Activated CD4-positive, alpha-beta T cell treated with anti-CD3 and anti-CD28 coated beads, Interleukin-2, amount 10 ng/mL, durations not matched to agents 7 days and 5 days (primary cell): ENCODE measurements around the gene HOXA3. TPM values are rescaled to one million over a fixed set of nuclear protein-coding genes. Genes with fewer than 3 reads are reported as not detected.

Experiments used
- CTCF ChIA-PET: fragments of 350-600 bp; sonication (Branson Sonifier 250); formaldehyde crosslinking; loops from one replicate; lab custom pipeline; 2021; ENCODE audit warnings: antibody characterized with exemption; lab: Charles Lee
- POLR2A ChIA-PET: fragments of 350-600 bp; sonication (Branson Sonifier 250); formaldehyde crosslinking; loops from one replicate; lab custom pipeline; 2021; ENCODE audit warnings: antibody characterized with exemption; lab: Charles Lee
- DNase-seq: peaks from one replicate; pipeline ENCODE4 v3.0.0-alpha.2; 2020
- H3K27ac Mint-ChIP-seq: one replicate; pipeline ENCODE4 v1.8.0; 2021; ENCODE audit warnings: mild to moderate bottlenecking, moderate library complexity, mixed read lengths
- H3K27me3 Mint-ChIP-seq: one replicate; pipeline ENCODE4 v1.8.0; 2021; ENCODE audit warnings: mixed read lengths
- H3K36me3 Mint-ChIP-seq: one replicate; pipeline ENCODE4 v1.8.0; 2021; ENCODE audit warnings: low read depth, mixed read lengths
- H3K4me1 Mint-ChIP-seq: one replicate; pipeline ENCODE4 v1.8.0; 2021; ENCODE audit warnings: mixed read lengths
- H3K4me3 Mint-ChIP-seq: one replicate; pipeline ENCODE4 v1.8.0; 2021; ENCODE audit warnings: mild to moderate bottlenecking, moderate library complexity, mixed read lengths
- H3K9me3 Mint-ChIP-seq: one replicate; pipeline ENCODE4 v1.8.0; 2021; ENCODE audit warnings: mixed read lengths
- total RNA-seq, 2 experiments: library from RNA; stranded (reverse); gene quantifications; one replicate each; pipeline ENCODE4 v1.2.3, GENCODE V29; 2021

HOXA3 gene
- total RNA-seq, result not detected

DNA sequence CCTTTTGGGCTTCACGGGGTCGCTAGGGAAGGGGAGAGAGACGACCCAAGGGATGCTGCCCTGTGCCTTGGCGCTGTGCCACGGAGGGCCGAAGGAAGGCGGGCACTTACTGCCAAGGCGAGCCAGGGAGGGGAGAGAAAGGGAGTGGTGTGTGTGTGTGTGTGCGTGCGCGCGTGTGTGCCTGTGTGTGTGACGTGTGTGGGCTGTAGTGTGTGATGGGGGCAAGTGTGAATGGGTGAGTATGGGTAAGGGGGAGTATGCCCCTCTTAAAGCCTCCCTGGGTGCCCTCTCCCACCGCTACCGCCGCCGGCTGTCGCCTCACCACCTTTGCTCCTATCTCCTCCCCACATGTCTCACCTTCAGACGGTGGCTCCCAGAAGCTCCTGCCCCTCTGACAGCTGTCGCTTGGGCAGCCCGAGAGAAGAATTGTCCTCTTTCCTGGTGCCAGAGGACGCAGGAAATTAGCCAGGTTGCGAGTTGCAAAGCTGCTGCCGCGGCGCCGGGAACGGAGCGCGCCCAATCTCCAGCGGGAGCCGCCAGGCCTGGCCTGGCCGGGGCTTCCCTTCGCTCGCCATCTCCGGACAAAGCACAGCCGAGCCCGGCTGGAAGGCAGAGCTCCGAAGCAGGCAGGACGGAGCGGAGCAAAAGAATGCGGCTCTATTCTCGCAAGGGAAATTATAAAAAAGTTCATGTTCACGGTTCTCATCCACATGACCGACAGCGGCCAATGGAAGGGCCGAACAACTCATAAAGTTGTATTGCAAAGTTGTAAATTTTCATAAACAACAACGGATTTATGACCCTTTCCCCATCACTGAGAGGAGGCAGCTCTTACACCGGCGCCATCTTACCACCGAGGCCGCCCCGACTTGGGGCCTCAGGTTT is at the start of gene HOXA3:
TSS of gene HOXA3 (minus strand) at position 653 of the 885 bp plus-strand sequence. CDS start 41,943 bp downstream, outside the sequence.
- H3K27me3 Mint-ChIP-seq, result peaks cover 88% of the 10 kb centered on the region
- H3K4me1 Mint-ChIP-seq, result peaks cover 27% of the 10 kb centered on the region
- peak within 1 kb of the TSS; percentile 31 for H3K27ac Mint-ChIP-seq
- no peak for DNase-seq
- CTCF ChIA-PET, result interaction anchor here (1.0 to 3.0 kb wide), 7 partner anchors 9 to 90 kb away, joined by 3 to 11 read pairs (median 6); partner anchors contain the start of genes EVX1 and HOXA11
- H3K9me3 Mint-ChIP-seq, result no peaks in the 10 kb centered on the region
- POLR2A ChIA-PET, result no interaction called here
- peak within 1 kb of the TSS; percentile 39 for H3K4me3 Mint-ChIP-seq
- H3K36me3 Mint-ChIP-seq, result peaks cover 1% of the 10 kb centered on the region

DNA sequence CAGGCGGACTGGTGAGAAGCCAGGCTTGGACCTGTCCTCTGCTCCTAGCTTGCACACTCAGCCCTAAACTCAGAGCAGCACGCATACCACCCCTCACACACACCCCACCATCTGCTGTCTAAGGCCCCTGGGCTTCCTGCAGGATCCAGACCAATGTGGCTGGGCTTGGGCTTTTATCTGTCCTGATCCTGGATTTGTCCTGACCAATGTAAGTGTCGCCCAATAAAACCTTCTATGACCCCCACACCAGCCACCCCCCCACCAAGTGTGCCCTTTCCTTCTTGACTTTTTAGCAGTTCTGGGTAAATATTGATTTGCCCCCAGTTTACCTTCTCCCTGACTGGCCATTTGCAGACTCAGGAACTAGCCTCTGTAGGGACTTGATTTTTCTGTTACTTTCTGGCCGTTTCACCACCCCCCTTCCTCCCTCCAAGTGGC is 49.2 kb upstream of the HOXA3 start:
- peaks cover 89% of the 10 kb centered on the region for H3K27me3 Mint-ChIP-seq
- H3K9me3 Mint-ChIP-seq, result no peaks in the 10 kb centered on the region
- H3K27ac Mint-ChIP-seq, result no peak overlapping the region
- no peak for DNase-seq
- CTCF ChIA-PET, result interaction anchor here (1.1 to 1.2 kb wide), 2 partner anchors 31 to 40 kb away, joined by 3 to 4 read pairs; no protein-coding TSS in a partner anchor
- POLR2A ChIA-PET, result no interaction called here
- H3K36me3 Mint-ChIP-seq, result peaks cover 2% of the 10 kb centered on the region
- peaks cover 21% of the 10 kb centered on the region for H3K4me1 Mint-ChIP-seq
- H3K4me3 Mint-ChIP-seq, result no peak overlapping the region

DNA sequence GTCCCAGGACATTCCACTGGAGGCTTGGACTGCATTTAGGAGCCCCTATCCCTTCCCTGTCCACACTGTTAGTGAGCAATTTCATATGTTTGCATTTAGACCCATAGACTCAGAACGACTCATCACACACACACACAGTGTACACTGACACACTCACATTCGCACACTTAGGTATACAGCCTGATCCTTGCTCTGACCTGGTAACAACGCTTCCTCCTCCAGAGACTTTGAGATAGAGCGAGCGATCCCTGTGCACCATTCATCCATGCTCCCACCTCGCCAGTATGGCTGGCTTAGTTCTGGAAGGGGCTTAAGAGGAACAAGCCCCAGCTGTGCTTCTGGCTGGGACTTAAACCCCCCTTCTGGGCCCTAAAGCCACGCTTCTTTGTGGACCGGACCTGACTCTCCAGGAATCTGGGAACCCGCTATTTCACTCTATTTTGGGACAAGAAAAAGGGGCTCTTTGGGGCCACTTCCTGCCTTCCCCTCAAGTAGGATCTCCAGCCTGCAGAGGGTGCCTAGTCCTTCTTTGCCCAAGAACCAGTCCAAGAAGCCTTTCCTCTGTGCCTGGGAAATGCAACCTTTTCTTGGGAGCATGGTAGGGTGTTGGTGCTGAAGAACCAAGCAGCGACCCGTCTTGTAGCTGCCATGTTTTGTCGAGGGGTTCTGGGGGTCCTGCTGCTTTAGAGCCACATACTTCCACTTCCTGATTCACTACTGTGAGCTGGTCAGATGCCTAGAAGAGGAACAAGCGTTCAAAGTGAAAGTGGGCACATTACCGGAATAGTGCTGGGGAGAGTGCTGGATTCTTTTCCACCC is 48.6 kb upstream of the HOXA3 start:
- peaks cover 2% of the 10 kb centered on the region for H3K36me3 Mint-ChIP-seq
- peaks cover 88% of the 10 kb centered on the region for H3K27me3 Mint-ChIP-seq
- H3K9me3 Mint-ChIP-seq, result no peaks in the 10 kb centered on the region
- DNase-seq, result no peak
- peak overlapping the region; percentile 50 for H3K4me3 Mint-ChIP-seq
- ChIA-PET CTCF (interaction anchor here (1.1 kb wide), 1 partner anchor 31 kb away, joined by 3 read pairs; no protein-coding TSS in a partner anchor), POLR2A (no interaction called here)
- peaks cover 21% of the 10 kb centered on the region for H3K4me1 Mint-ChIP-seq
- H3K27ac Mint-ChIP-seq, result peak overlapping the region; percentile 36

DNA sequence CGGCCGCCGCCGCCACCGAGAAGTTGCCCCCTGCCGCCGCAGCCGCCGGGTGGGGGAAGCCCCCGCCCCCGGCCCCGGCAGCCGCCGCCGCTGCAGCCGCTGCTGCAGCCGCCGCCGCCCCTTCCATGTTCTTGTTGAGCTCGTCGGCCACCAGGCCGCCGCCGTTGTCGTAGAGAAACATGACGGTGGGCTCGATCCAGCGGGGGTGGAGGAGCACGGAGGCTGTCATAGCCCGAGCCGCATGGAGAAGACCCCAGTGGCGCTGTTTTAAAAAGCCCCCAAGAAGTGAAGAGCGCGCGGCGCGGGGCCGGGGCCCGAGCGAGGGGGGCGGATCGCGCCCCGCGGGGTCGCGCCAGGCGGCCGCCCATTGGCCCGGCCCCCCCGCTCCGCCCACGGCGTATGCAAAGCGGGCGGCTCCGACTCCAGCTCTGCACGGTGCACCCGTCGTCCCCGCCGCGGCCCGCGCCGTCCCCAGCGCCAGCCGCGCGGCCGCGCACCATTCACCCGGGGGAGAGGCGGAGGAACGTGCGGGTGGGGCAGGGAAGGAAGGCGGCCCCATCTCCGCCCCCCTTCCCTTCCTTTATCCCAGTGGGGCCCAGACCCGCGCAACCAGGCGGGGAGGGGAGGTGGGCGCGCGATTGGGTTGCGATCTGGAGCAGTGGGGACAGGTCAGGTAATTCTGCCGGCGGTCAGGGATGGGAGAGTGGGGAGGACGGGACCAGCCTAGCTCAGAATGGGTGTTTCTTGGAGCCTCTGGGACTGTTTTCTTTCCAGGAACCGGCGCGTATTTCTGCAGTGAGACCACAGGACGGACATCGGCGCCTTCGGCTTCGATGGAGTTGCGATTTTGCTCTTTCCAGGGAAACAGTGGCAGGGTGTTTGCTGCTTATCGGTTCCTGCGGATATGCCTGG is 47.7 kb upstream of the HOXA3 start, which contains the start of gene HOXA13:
TSS of gene HOXA13 (minus strand) at position 243 of the 912 bp plus-strand sequence. CDS start at position 229, 14 bp downstream.
- POLR2A ChIA-PET, result interaction anchor here (0.6 kb wide), 1 partner anchor 896 kb away, joined by 4 read pairs; no protein-coding TSS in a partner anchor
- Mint-ChIP-seq H3K27ac (peak within 1 kb of the TSS; percentile 62), H3K27me3 (peaks cover 86% of the 10 kb centered on the region), H3K4me1 (peaks cover 19% of the 10 kb centered on the region), H3K4me3 (peak within 1 kb of the TSS; percentile 60), H3K36me3 (peaks cover 2% of the 10 kb centered on the region), H3K9me3 (no peaks in the 10 kb centered on the region)
- CTCF ChIA-PET, result interaction anchor here (1.0 to 2.1 kb wide), 7 partner anchors 13 to 49 kb away, joined by 3 to 9 read pairs (median 4); partner anchors contain the start of gene EVX1
- no peak for DNase-seq

DNA sequence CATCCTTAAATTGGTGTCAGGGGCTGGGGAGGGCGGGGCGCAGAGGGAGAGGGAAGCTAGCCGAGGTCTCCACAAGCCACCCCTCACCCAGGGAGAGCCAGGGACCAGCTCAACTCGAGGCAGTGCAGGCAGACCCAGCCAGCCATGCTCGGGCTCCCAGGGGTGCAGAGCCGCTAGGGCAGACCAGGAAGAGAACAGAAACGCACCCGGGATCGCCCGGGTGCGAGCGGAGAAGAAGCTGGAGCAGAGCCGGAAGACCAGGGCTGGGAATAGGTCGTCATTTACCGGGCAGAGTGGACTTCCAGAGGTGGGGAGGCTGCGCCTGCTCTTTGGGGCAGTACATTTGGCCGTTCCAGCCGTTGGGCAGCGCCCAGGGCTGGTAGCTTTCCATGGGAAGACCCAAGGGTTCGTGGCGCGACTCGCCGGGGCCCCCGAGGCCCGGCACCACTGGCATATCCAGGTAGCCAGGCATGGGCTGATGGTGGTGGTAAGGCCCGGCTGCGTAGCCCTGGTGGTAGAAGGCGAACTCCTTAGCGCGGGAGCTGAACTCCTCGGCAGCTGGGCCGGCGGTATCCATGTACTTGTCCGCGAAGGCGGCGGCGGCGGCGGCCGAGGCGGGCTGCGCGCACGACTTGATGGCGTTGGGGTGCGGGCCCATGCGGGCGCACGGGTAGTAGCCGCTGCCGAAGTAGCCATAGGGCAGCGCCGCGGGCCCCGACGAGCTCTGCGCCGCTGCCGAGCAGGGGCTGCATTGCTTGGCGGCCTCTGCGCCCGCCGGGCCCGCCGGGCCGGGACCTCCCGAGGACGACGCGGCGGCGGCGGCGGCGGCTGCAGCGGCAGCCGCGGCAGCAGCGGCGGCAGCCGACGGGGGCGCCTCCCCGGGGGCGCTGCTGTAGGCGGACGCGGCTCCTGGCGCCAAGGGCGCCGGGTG is 46.8 kb upstream of the HOXA3 start:
- H3K4me1 Mint-ChIP-seq, result peaks cover 19% of the 10 kb centered on the region
- peak overlapping the region; percentile 62 for H3K27ac Mint-ChIP-seq
- H3K4me3 Mint-ChIP-seq, result peak overlapping the region; percentile 60
- peaks cover 2% of the 10 kb centered on the region for H3K36me3 Mint-ChIP-seq
- POLR2A ChIA-PET, result no interaction called here
- H3K27me3 Mint-ChIP-seq, result peaks cover 86% of the 10 kb centered on the region
- H3K9me3 Mint-ChIP-seq, result no peaks in the 10 kb centered on the region
- CTCF ChIA-PET, result interaction anchor here (0.6 to 2.1 kb wide), 9 partner anchors 11 to 881 kb away, joined by 3 to 9 read pairs (median 4); partner anchors contain the start of gene EVX1
- DNase-seq, result no peak

DNA sequence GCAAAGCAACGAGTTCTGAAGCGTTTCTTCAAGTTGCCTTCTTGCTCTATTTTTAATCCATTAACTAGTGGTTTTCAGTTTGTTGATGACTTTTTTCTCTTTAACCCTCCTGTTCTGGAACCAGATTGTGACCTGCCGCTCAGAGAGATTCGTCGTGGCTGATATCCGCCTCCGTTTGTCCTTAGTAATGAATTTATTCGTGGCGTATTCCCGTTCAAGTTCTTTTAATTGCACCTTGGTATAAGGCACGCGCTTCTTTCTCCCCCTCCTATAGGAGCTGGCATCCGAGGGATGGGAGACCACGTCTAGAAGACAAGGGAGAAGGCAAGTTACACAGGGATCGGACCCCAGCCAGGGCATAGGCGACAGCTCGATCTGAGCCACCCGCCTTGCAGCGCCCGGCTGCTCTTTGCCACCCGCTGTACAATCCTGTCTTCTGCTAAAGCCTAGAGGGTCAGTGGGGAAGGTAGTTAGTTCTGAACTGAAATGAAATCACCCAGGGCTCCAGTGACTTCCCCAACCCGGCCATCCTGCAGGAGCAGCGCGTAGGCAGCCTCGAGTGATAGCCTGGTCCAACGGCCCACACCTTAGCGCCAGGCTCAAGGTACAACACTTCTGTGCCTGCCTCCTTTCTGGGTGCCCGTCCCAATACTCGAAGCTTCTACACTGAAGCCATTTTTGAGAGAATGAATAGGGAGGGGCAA is 45.9 kb upstream of the HOXA3 start:
- H3K9me3 Mint-ChIP-seq, result no peaks in the 10 kb centered on the region
- H3K4me3 Mint-ChIP-seq, result peak overlapping the region; percentile 4
- no peak overlapping the region for H3K27ac Mint-ChIP-seq
- ChIA-PET POLR2A (no interaction called here), CTCF (interaction anchor here (0.6 to 2.1 kb wide), 6 partner anchors 11 to 882 kb away, joined by 3 to 9 read pairs (median 5); no protein-coding TSS in a partner anchor)
- peaks cover 16% of the 10 kb centered on the region for H3K4me1 Mint-ChIP-seq
- no peaks in the 10 kb centered on the region for H3K36me3 Mint-ChIP-seq
- DNase-seq, result no peak
- H3K27me3 Mint-ChIP-seq, result peaks cover 86% of the 10 kb centered on the region

DNA sequence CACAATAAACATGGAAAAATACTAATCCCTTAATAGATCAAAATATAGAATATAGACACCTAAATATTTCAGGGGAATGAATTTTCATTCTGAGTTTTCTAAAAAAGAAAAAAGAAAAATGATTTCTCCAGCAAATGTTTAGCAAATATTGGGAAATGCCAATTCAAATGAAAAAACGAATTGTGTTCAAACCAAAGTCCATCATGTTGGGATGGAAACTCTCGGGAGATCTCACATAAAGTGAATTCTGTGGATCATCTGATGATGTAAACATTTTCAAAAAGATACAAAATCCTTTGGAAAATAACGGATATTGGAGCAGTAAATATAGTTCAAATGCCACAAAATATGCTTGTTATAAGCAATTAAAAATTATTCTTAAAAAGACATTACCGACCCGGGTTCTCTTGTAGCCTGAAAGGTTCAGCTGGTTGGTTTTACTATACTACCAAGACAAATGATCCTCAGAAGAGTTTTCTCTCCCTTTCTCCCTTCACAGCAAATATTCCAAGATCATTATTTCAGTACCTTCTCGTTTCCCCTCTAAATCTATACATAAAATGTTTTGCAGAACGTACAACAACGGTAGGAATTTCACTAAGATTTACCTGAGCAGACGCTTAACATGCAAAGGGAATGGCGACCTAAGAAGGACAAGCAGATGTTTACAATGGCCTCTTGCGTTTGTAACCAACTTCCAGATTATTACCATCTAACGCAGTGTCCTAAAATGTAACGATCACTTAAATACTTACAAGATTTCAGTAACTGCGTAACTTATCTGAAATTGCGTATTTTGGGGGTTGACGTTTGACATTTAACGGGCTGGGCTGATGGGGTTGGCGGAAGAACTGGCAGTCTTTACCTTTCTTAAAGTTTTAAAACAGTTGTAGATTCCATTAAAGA is 45.0 kb upstream of the HOXA3 start:
- H3K27ac Mint-ChIP-seq, result peak overlapping the region; percentile 4
- no peaks in the 10 kb centered on the region for H3K36me3 Mint-ChIP-seq
- ChIA-PET CTCF (interaction anchor here (0.9 to 2.1 kb wide), 2 partner anchors 13 to 42 kb away, joined by 3 to 9 read pairs; no protein-coding TSS in a partner anchor), POLR2A (no interaction called here)
- peaks cover 84% of the 10 kb centered on the region for H3K27me3 Mint-ChIP-seq
- H3K9me3 Mint-ChIP-seq, result no peaks in the 10 kb centered on the region
- peaks cover 16% of the 10 kb centered on the region for H3K4me1 Mint-ChIP-seq
- DNase-seq, result no peak
- H3K4me3 Mint-ChIP-seq, result no peak overlapping the region

DNA sequence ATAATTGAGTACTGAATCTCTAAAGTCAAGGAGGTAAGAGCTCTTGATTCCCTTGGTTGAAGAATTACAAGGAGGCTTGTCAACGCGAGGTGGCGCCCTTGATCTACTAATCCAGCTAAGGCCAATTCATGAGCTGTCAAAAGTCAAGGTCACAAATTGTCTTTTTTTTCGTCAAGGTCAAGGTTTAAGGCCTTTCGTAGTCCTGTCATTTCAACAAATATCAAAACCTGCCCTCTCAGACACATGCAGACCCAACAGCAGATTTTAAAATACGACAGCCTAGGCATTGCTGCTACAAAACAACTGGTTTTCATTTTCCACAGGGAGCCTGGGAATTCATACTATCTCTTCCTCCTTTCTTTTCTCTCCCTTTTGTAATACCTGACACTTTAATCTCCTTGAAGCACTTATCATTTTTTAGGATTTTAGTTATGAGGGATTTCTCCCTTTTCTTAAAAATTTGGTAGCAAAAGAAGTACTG is 43.9 kb upstream of the HOXA3 start:
- no peaks in the 10 kb centered on the region for H3K9me3 Mint-ChIP-seq
- ChIA-PET CTCF (interaction anchor here (0.5 to 2.5 kb wide), 16 partner anchors 8 to 825 kb away, joined by 3 to 18 read pairs (median 3); partner anchors contain the start of genes EVX1, HOXA11 and HOXA3), POLR2A (interaction anchor here (0.7 kb wide), 1 partner anchor 10 kb away, joined by 3 read pairs; no protein-coding TSS in a partner anchor)
- H3K27me3 Mint-ChIP-seq, result peaks cover 84% of the 10 kb centered on the region
- H3K36me3 Mint-ChIP-seq, result no peaks in the 10 kb centered on the region
- H3K27ac Mint-ChIP-seq, result no peak overlapping the region
- H3K4me1 Mint-ChIP-seq, result peaks cover 16% of the 10 kb centered on the region
- H3K4me3 Mint-ChIP-seq, result no peak overlapping the region
- DNase-seq, result peak; percentile 86

DNA sequence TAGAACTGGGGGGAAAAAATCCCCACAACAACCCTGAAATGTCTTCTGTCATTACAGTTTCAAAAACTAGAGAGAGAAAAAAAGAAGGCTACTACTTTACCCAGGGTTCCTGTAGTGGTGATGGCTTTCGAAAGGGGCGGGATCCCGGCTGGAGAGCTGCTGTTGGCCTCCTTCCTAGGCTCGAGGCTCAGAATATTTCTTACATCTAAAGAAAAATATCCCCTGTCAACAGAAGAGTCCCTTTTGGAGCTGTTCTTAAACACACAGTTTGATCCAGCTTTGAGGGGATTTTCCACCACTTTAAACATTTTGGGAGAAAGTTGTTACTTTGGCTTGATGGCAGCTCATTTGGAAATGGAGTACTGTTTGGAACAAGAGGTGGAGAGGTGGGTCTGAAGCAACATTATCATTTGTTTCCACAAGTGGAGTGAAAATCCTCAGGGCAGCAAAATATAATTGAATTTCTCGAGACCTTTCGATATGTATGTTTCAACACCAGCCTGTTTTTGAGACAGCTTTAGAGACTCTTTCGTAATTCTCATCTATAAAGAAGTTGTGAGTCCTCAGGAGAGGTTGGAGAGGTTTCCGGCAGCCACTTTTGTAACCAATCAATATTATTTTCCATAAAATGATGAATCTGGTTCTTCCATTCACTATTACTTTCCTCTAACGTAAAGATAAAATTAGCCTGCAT is 42.5 kb upstream of the HOXA3 start:
- peaks cover 9% of the 10 kb centered on the region for H3K4me1 Mint-ChIP-seq
- H3K27ac Mint-ChIP-seq, result no peak overlapping the region
- H3K36me3 Mint-ChIP-seq, result no peaks in the 10 kb centered on the region
- ChIA-PET POLR2A (no interaction called here), CTCF (interaction anchor here (1.2 to 2.5 kb wide), 4 partner anchors 9 to 725 kb away, joined by 3 to 18 read pairs (median 4); partner anchors contain the start of gene HOXA11)
- H3K9me3 Mint-ChIP-seq, result no peaks in the 10 kb centered on the region
- peaks cover 86% of the 10 kb centered on the region for H3K27me3 Mint-ChIP-seq
- no peak overlapping the region for H3K4me3 Mint-ChIP-seq
- DNase-seq, result no peak
